ENCODE data around the gene ATR.

- TF ChIP-seq CTCF (conservative IDR thresholded peaks at IDR 0.05) (no peak), EZH2 (IDR thresholded peaks at IDR 0.05; ENCODE audit: low read depth) (no peak)
These were observed 119.4 kb downstream of the ATR start for GRCh38 chr3:142459096-142459495.

Data from PC-9 (cell line).